GM19438 (cell line): Measurements from ENCODE around the gene KRT35.
"Not testable (repeated sequence)": the region's sequence is repeated elsewhere in the genome, so short reads cannot be mapped to it uniquely, and the experiment has no call there.

Experiments
- ATAC-seq: cut with Tn5 transposase; IDR thresholded peaks from one replicate; pipeline ENCODE4 v1.9.1; 2021; ENCODE audit warnings: low read depth; ENCODE audit not compliant: unreplicated experiment

The KRT35 gene

DNA sequence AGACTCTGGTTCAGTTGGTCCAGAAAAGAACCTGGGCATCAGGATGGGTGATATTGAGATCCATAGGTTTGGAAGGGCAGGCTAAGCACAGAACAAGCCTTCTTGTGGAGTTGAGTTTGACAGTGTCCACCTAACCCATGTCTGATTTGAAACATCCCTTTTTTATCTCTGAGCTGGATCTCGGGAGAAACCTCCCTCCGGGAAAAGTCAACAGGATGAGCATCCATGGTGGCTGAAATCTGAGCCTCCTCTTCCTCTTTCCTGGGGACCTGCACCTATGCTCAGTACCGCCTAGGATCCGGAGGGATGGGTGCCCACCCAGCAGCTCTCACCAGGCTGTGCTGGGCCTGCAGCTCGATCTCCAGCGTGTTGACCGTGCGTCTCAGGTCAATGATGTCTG lies 17.2 kb downstream of the KRT35 start:
- ATAC-seq: no peak

DNA sequence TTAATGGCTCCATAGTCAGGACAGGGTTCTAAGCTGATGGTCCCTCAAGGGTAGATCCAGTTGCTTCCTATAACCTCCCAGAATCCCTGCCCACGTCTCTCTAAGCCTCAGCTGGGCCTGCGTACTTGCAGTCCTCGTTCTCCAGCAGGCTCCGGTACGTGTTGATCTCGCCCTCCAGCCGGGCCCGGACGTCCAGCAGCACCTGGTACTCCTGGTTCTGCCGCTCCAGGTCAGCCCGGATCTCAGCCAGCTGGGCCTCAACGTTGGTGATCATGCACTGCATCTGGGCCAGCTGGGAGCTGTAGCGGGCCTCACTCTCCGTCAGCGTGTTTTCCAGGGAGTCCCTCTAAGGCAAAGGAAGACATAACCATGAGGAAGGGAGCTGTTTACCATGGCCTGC lies 18.2 kb downstream of the KRT35 start:
- ATAC-seq: no peak

DNA sequence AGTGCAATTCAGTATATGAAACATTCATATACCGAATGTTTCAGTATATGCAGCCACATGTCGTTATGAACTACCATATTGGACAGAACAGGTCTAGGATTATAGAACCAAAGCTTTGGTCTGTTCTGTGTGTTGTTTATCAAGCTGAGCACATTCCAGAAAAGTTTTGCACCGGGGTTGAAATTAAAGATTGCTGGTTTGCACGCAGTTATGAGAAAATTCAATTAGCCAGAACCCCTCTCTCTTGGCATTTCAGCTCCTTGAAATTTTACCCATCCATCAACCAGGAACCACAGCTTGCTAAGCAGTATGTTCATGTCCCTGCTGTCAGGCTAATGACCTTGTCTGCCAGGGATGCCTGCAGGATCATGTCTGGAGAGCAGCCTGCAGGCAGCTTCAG lies 23.3 kb downstream of the KRT35 start:
- ATAC-seq: no peak

DNA sequence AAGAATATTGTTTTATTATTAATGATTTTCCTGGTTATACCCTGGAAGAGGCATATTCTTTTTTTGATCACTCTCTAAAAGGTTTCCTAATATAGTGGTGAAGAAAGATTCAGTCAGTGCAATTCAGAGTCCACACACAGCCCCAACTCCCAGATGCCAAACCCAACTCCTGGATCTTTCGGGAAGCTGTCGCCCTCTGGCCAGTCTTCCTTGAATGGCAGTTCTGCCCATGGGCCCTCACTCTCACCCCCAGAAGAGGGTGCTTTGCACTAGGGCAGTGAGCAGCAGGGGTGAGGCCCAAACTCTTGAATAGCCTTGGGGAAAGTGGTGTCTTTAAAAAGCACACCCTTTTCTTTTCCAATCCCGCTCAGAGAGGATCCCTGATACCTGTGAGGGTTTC lies 24.7 kb downstream of the KRT35 start:
- ATAC-seq: no peak

DNA sequence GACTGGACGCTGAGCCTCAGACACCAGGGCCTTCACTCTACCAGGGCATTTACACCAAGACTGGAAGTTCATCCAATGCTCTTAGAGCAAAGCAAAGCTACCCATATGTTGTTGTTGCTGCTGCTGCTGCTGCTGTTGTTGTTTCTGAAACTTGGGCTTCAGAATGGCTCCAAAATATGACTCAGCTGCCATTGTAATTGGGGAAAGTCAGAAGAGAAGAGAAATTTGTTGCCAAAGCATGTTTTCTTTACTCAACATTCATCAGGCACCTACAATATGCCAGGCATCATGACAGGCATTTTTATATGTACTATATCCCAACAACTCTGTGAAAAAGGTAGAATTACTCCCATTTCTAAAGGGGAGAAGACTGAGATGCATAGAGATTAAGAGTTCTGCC lies 25.7 kb downstream of the KRT35 start:
- ATAC-seq: no peak

DNA sequence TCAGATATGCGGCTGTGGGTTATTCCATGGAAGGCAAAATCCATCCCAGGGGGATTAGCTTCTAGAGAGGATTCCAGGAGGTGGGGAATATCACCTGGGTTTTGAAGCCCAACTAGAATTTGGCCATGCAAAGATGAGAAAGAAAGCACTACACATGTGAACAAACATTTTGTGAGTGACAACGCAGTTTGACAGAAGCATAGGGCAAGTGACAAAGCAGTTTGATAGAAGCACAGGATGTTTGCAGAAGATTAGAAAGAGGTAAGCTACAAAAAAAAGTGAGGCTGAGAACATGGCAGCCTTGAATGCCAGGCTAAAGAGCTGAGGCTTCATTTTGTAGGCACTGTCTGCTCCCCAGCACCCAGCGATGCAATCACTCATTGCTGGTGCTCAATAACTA lies 27.9 kb downstream of the KRT35 start:
- no peak for ATAC-seq

DNA sequence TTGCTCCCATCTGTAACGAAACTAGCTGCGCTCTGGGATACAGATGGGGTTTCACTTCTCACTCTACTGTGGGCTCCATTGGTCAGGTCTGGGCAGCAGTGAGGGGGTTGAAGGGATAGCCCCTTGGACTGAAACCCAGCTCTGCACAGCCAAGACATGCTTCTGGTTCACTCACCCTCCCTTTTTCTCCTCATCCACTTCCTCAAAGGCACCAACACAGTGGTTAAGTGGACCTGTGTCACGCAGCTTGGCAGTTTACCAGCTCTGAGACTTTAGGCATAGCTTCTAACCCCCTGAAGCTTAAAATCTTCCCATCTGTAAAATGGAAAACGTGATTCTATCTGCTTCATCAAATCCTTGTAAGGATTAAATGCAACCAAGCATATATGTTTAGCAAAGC lies 28.7 kb downstream of the KRT35 start:
- ATAC-seq: no peak

DNA sequence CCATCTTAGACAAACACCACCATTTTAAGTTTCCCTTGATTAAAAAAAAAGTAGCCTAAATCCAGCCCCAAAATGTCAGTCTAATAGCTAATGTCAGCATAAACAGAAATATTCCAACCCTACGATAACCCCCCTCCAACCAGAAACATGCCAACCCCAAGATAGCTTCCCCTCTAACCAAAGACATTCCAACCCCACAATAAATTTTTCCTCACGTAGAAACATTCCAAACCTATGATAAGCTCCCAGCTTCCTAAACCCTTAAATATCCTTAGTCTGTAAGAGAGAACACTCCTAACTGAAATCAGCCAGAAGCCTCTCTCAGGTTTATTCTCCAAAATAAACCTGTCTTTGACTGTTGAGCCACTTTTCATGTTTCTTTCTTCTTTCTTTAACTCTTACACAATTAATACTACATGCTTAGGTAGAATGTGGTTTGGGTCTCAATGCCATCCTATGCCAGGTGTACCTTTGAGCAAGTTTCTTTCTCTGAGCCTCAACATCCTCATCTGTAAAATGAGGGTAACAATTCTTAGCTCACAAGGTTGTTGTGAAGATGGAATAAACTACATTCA lies 29.7 kb downstream of the KRT35 start:
- ATAC-seq: no peak

DNA sequence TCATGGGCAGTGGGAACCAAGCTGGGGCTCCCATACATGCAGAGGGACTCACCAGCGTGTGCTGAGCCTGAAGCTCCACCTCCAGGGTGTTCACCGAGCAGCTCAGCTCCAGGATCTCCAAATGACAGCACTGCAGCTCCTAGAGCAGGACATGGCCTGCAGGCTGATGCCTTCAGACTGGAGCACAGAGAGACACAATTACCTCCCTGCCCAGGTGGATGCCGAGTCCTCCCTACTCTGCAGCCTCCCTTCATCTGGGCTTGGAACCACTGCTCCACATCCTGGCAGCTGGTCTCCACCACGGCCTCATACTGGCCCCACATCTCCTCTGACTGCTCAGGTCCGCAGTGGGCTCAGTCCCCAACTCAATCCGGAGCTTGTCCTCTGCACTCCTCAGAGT lies 31.9 kb downstream of the KRT35 start:
- ATAC-seq: no peak

DNA sequence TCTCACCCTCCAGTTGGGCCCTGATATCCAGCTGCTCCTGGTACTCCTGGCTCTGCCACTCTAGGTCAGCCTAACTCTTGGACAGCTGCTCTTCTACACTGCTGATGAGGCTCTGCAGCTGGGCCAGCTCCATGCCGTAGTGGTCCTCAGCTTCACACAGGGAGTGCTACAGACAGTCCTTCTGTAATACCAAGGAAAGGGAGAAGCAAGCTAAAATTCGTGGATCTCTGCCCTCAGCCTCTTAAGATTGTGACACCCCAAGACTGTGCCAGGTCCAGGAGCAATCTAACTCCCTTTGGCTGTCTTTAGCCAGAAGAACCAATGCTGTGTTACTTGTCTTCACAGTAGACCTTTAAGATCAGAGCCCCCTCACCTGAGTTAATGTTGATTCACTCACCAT lies 32.4 kb downstream of the KRT35 start:
- ATAC-seq: no peak

DNA sequence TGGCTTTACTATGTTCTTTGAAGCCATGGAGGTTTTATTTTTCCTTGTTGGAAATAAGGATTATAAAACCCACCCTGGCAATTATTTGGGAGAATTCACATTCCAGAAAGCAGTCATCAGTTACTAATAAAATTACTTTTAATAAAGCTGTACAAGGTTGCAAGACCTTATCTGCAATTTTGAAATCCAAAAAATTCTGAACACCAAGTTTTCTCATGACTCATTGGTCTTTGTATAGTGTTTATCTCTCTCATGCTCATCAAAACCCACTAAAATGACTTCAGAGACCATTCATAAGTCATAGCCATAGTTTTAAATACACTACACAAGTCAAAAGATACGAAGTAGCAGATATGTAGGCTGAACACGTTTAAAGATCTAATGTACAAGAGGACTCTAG lies 34.1 kb downstream of the KRT35 start:
- ATAC-seq: no peak

DNA sequence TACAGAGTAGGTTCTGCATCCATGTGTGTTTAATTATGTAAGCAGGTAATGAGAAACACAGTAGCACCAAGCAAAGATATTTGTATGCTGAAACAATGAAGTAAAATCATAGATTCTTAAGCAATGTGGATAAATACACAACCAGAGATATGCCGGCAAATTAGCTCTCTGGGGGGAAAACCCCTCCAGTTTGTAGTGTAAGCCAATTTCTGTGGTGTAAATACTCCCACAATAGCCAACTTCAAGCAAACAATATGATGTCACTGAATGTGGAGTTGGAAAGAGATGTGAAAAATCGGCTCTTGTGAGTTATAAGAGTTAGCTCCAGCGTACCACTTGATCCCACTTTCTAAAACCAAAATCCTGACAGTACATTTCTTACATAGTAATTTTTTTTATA lies 36.3 kb downstream of the KRT35 start:
- ATAC-seq: no peak

DNA sequence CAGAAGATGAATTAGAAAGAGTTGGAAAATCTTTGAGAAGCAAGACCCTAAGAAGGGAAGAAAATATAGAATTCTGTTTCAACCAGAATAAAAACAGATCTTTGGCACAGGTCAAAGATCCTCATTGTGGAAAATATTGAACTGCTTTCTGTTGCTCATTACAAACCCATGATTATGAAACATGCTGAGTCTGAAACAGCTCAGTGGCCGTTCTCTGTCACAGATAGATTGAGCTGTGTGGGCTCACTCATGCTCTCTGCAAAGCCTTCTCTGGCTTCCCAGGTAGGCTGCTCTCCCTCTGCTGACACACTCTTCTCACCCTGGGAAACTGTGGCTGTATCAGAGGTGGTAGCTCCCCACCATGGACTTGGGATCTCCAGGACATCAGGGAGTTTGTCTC lies 36.8 kb downstream of the KRT35 start:
- no peak for ATAC-seq

DNA sequence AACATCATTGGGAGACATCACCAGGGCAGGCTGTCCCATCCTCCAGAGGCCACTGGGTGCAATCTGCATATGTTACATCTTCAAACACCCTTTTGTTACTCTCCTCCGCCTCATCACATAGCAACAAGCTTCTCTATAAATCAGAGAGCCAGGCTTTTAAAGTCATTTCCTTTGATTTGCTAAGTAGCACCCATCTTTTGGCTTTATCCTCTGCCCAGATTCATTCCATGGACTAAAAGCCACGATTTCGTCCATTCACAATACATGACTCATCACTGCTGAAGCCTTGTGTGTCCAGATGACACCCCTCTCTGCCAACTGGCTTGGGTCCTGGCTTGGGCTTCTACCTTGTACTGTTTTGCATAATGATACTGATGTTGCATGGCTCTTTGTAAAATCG lies 38.2 kb downstream of the KRT35 start:
- ATAC-seq: no peak

DNA sequence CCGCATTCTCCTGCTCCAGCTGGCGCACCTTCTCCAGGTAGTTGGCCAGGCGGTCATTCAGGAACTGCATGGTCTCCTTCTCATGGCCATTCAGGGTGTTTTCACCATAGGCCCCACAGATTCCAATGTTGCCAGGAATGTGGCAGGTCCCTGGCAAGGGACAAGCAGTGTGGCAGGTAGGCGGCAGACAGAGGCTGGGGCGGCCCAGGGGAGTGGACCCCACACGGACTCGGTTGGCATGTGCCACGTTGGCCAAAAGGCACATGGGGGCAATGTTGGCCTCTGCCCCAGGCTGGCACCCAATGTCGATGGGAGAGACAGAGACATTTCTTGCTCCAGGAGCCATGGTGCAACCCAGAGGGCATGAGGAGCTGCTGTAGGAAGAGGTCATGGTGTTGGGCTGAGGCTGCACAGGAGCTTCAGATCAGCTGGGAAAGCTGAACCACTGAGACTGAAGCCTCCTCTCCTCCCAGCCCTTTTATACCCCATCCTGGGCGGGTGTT lies 40.4 kb downstream of the KRT35 start, which contains the start of gene KRT38:
Gene KRT38, minus strand, starts transcription at position 453 of the 503 bp plus-strand sequence. Its CDS starts 62 bp downstream, at position 391.
- ATAC-seq: no peak

DNA sequence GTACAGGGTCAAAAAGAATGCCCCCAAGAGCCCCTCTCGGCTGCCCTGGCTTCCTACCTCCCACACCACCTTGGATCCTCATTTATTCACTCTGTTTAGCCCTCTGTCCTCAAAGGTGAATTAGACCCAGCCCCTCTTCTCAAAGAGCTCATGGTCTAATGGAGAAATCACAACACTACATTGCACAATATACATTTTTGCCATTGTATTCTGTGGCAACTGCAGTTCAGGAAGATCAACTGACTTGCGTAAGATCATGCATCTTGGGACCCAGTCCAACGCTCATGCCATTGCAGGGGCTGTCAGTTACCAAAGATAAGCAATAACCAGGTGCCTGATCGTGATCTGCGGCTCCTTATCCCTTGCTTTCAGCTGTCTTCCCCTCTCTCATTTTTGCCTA lies 41.6 kb downstream of the KRT35 start:
- ATAC-seq: no peak

DNA sequence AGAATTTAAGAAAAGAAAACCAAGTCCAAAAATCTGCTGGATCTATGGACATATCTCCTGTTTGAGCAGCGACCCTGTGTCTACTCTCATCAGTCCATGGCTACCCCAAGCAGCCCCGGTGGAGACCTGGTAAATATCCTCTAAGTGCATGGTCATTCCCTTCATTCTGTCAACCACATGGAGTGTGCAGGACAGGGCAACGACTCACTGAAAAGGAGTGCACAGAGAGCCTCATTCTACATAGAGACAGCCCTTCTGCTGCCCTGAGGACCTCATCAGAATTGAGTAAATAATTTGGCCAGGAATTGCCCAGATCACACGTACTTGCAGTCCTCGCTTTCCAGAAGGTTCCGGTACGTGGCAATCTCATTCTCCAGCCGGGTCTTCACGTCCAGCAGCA lies 43.2 kb downstream of the KRT35 start:
- ATAC-seq: no peak

DNA sequence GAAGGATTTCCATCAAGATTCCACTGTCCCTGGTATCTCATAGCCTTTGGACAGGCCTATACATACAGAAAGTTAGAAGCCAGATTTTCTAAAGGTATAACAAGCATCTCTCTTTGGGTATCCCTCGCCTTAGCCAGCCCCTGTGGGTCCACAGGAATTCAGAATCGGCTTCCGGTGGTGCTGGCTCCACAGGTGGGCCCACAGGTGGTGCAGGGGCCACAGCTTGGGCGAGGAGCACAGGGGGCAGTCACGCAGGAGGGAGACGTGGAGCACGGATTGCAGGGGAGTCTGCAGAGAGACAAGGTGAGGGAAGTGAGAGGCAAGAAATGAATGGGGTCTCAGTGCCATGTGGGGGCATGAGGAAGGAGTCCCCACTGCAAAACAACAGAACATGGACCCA lies 43.7 kb downstream of the KRT35 start:
- ATAC-seq: no peak

DNA sequence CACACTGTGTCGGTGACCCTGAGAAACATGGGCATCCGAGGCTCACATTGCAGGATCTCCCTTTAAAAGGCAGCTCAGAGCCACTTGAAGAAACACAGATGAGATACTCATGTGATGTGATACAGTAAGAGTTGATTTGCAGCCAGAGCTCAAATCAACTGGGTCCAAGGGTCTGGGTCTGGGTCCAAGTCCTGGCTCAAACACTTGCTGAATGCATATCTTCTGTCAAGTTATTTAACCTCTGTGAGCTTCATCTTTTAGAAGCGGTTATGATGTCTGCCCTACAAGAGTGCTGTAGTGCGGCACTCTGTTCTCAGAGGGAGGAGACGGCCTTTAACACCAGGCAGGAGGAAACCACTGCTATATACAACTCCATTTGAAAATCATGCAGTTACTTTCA lies 46.5 kb downstream of the KRT35 start:
- no peak for ATAC-seq

DNA sequence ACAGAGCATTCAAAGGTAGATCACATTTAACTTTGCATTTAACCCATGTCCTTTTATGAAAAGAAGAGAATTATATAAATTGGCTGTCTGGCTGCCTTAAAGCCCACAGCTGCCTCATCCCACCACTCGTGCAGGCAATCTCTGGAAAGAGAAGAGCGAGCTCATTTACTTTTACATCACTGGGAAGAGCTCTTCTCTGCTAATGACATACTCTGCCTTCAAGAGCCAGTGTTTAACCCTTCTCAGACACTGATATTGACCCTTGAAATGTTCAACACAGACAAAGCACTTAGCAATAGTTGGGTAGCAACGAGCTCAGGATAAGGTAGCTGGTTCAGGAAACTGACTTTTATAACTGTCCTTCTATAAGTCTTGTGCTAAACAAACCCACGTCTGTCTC lies 46.9 kb downstream of the KRT35 start:
- no peak for ATAC-seq

DNA sequence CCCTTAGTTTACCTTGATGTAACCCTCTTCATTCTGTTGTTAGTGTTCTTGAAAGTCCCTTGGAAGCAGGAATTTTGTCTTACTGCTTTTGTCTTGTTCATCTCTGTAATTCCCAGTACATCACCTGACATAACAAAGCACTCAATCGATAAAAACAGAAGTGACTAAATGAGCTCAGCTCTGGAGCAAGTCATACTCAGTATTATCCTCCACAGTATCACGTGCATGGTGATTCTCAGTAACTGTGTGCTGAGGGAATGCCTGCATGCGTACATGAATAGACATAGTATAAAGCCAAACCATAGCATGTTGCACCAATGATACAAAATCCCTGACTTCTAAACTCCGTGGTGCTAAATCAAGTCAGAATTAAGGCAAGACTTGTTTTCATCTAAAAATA lies 47.4 kb downstream of the KRT35 start:
- ATAC-seq: no peak

DNA sequence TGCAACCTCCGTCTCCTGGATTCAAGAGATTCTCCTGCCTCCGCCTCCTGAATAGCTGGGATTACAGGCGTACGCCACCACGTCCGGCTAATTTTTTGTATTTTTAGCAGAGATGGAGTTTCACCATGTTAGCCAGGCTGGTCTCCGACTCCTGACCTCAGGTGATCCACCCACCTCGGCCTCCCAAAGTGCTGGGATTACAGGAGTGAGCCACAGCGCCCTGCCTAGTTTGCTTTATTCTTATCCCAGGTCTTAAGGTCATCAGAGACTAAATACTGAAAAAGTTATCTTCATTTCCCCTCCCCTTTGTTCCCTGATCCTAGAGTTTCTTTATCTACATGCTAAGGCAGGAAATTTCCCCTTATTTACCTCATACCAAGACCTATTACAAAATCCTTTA lies 50.6 kb downstream of the KRT35 start:
- ATAC-seq: not testable (repeated sequence)

DNA sequence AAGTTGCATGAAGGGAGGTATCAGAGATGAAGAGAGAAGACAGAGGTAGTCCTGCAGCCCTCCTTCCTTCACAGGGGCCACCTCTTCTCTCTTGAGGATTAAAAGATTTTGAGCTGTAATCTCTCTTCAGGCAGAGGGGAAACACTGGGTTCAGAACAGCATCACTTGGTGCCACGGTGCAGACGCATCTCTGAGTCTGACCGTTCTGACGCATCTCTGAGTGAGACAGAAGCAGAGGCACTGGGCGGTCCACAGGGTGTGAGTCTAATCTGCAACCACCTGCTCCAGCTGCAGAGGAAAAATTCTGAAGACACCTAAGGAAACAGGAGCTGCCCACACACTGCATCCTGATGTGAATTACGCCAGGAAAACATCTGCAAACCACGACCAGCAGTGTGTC lies 51.3 kb downstream of the KRT35 start:
- ATAC-seq: no peak
